GM10248 (cell line): ENCODE results near the gene GINS1.

Experiments
- CTCF ChIA-PET: fragments of 300-600 bp; sonication (Branson Sonifier 250); formaldehyde crosslinking; extraction: SDS; loops from one replicate; lab custom pipeline; 2021; ENCODE audit warnings: antibody characterized with exemption; lab: Yijun Ruan, JAX
- POLR2A ChIA-PET: fragments of 350-650 bp; sonication (Branson Sonifier 250); formaldehyde crosslinking; extraction: SDS; loops from one replicate; lab custom pipeline; 2020; ENCODE audit warnings: antibody characterized with exemption; lab: Yijun Ruan, JAX
- DNase-seq: peaks from one replicate; pipeline ENCODE4 v3.0.0; 2012; ENCODE audit errors: extremely low spot score
- CTCF ChIP-seq: IDR thresholded peaks from 2 replicates; pipeline ENCODE4 v1.5.1; 2012; ENCODE audit warnings: mild to moderate bottlenecking, low read depth; ENCODE audit errors: extremely low read depth, missing control alignments, control extremely low read depth

The GINS1 gene

DNA sequence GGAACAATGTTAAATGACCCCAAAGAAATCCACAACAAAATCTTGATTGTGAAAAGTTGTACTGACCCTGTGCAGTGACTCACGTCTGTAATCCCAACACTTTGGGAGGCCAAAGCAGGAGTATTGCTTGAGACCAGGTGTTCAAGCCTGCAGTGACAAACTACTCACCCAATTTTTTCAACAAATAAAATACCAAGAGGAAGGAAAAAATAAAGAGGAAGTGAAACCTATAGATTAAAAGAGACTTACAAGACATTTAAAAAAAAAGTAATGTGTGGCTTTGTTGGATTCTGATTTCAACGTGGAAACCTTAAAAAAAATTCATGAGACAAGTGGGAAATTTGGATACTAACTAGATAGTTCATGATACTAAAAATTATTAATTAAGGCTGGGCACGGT is 31.9 kb downstream of the GINS1 start:
- ChIA-PET CTCF (no interaction called here), POLR2A (no interaction called here)
- no peak for TF ChIP-seq CTCF
- DNase-seq, result no peak

GRCh38 chr20:25444556-25444955 is 37.1 kb downstream of the GINS1 start:
- ChIA-PET CTCF (no interaction called here), POLR2A (no interaction called here)
- no peak for DNase-seq
- no peak for TF ChIP-seq CTCF

- CTCF ChIA-PET, result interaction anchor here (1.6 to 2.1 kb wide), 2 partner anchors 9 to 10 kb away, joined by 4 to 6 read pairs; no protein-coding TSS in a partner anchor
- no peak for DNase-seq
- POLR2A ChIA-PET, result no interaction called here
- no peak for TF ChIP-seq CTCF
Observed at GRCh38 chr20:25447671-25448070, 40.2 kb downstream of the GINS1 start.

DNA sequence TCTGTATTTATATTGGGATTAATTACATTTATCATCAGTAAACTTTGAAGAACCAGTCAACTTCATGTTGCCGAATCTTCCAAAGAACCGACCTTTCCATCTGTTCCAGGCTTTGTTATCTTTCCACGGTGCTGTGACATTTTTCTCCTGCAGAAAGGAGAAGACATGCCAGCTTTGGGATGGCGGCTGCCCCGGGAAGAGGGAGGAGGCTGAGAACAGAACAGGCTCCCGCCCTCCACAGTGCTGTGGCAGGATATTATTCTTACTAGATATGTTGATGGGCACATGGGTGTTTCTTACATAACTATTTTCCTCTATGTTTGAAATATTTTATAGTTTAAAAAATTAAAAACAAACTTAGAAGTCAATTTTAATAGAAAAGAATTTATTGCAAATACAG is 44.9 kb downstream of the GINS1 start:
- ChIA-PET CTCF (no interaction called here), POLR2A (no interaction called here)
- DNase-seq, result no peak
- no peak for TF ChIP-seq CTCF

GRCh38 chr20:25453035-25453810 is 45.8 kb downstream of the GINS1 start:
- no peak for TF ChIP-seq CTCF
- ChIA-PET POLR2A (interaction anchor here (0.7 kb wide), 1 partner anchor 37 kb away, joined by 3 read pairs; no protein-coding TSS in a partner anchor), CTCF (no interaction called here)
- no peak for DNase-seq

DNA sequence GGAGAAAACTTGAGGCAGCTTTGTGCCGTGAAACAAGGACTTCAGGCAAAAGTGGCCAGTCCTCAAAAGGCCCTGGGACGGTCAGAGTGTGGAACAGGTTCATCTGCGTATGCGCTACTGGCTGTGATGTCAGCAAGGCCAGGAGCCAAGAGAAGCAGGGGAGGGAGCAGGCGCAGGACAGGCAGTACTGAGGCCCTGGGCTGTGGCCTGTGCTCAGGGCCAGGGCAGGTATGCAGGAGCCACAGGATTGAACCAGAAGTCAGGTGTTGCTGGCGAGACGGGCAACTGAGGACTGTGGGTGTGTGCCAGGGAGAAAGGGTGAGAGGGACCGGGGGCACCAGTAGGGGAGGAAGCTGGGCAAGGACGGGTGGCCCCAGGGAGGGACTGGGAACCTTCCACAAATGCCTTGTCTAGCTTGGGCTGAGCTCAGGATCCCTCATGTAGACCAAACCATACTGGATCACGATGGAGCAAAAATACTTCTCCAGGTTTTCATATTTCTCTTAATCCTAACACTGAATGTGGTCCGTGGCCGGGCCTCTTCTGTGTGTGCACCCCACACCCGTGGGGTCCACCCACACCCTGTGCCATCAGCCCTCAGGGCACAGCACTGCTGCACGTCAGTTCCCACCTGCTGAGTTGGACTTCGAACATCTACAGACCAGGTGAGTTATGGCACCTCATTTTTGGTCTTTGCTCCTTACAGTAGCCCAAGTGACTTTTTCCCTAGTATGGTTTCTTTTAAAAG is 46.9 kb downstream of the GINS1 start:
- no peak for TF ChIP-seq CTCF
- ChIA-PET CTCF (interaction anchor here (0.7 kb wide), 1 partner anchor 208 kb away, joined by 4 read pairs; no protein-coding TSS in a partner anchor), POLR2A (no interaction called here)
- DNase-seq, result no peak
